Umbilical cord (tissue), 2 donors: ENCODE results near the gene TMEM179. TPM values are rescaled to one million over a fixed set of nuclear protein-coding genes. Genes with fewer than 3 reads are reported as not detected.
"Not testable (repeated sequence)": the region's sequence is repeated elsewhere in the genome, so short reads cannot be mapped to it uniquely, and the experiment has no call there.

Experiments
- DNase-seq: peaks from one replicate; pipeline ENCODE4 v3.0.0-alpha.2; 2015; ENCODE audit warnings: low spot score
- total RNA-seq: library from RNA; depleted of rRNA; stranded (reverse); fragments of >200 nt; gene quantifications from one replicate; pipeline ENCODE4 v1.2.3, GENCODE V29; 2014; ENCODE audit warnings: low replicate concordance; ENCODE audit not compliant: insufficient read depth

Gene TMEM179
- total RNA-seq, 1 donor from 2014 or later = 9.1 TPM

- DNase-seq = no peak
These were observed 33.6 kb upstream of the TMEM179 start for GRCh38 chr14:104638190-104638589.

- DNase-seq = no peak
These were observed 33.0 kb upstream of the TMEM179 start for GRCh38 chr14:104637546-104638003.

- DNase-seq = not testable (repeated sequence)
These were observed 32.4 kb upstream of the TMEM179 start for GRCh38 chr14:104636846-104637545.

GRCh38 chr14:104636131-104636530 is 31.6 kb upstream of the TMEM179 start:
- DNase-seq = no peak

- no peak for DNase-seq
These were observed 31.1 kb upstream of the TMEM179 start for GRCh38 chr14:104635717-104636116.

- no peak for DNase-seq
These were observed 30.5 kb upstream of the TMEM179 start for GRCh38 chr14:104634886-104635570.

GRCh38 chr14:104634138-104634760 is 29.7 kb upstream of the TMEM179 start:
- DNase-seq = no peak

- DNase-seq = no peak
These were observed 28.9 kb upstream of the TMEM179 start for GRCh38 chr14:104633276-104634137.

- no peak for DNase-seq
These were observed 28.2 kb upstream of the TMEM179 start for GRCh38 chr14:104632781-104633180.

GRCh38 chr14:104624939-104625338 is 20.4 kb upstream of the TMEM179 start:
- DNase-seq = no peak

- DNase-seq = no peak
These were observed 9.7 kb upstream of the TMEM179 start for GRCh38 chr14:104614126-104614812.

- DNase-seq = no peak
These were observed 7.3 kb upstream of the TMEM179 start for GRCh38 chr14:104611881-104612280.

- no peak for DNase-seq
These were observed 6.3 kb upstream of the TMEM179 start for GRCh38 chr14:104610749-104611310.

- DNase-seq = no peak
These were observed 5.1 kb upstream of the TMEM179 start for GRCh38 chr14:104609666-104610065.

GRCh38 chr14:104603711-104604401 is 716 bp downstream of the TMEM179 start:
- DNase-seq = no peak

- DNase-seq = no peak
These were observed 1.6 kb downstream of the TMEM179 start for GRCh38 chr14:104602933-104603325.

GRCh38 chr14:104602315-104602932 is 2.1 kb downstream of the TMEM179 start:
- no peak for DNase-seq

- peak; percentile 91 for DNase-seq
These were observed 2.8 kb downstream of the TMEM179 start for GRCh38 chr14:104601786-104602185.

- DNase-seq = no peak
These were observed 3.8 kb downstream of the TMEM179 start for GRCh38 chr14:104600805-104601204.
